ENCODE results near the gene VSTM4.

VSTM4 gene

GRCh38 chr10:49116509-49117375 lies 1.4 kb upstream of the VSTM4 start:
- DNase-seq (ENCODE audit: low read depth, low spot score): no peak

- DNase-seq (ENCODE audit: low read depth, low spot score): no peak
Observed at GRCh38 chr10:49115796-49116508, 630 bp upstream of the VSTM4 start.

GRCh38 chr10:49114718-49115014 lies 656 bp downstream of the VSTM4 start:
- no peak for DNase-seq (ENCODE audit: low read depth, low spot score)

GRCh38 chr10:49113741-49114141 lies 1.6 kb downstream of the VSTM4 start:
- DNase-seq (ENCODE audit: low read depth, low spot score): no peak

GRCh38 chr10:49112851-49113250 lies 2.5 kb downstream of the VSTM4 start:
- no peak for DNase-seq (ENCODE audit: low read depth, low spot score)

- DNase-seq (ENCODE audit: low read depth, low spot score): no peak
Observed at GRCh38 chr10:49112098-49112497, 3.2 kb downstream of the VSTM4 start.

GRCh38 chr10:49111320-49111698 lies 4.0 kb downstream of the VSTM4 start:
- no peak for DNase-seq (ENCODE audit: low read depth, low spot score)

- DNase-seq (ENCODE audit: low read depth, low spot score): no peak
Observed at GRCh38 chr10:49110684-49111319, 4.5 kb downstream of the VSTM4 start.

GRCh38 chr10:49109669-49110340 lies 5.5 kb downstream of the VSTM4 start:
- no peak for DNase-seq (ENCODE audit: low read depth, low spot score)

- no peak for DNase-seq (ENCODE audit: low read depth, low spot score)
Observed at GRCh38 chr10:49108656-49109055, 6.7 kb downstream of the VSTM4 start.

- no peak for DNase-seq (ENCODE audit: low read depth, low spot score)
Observed at GRCh38 chr10:49107887-49108267, 7.4 kb downstream of the VSTM4 start.

GRCh38 chr10:49107111-49107886 lies 8.0 kb downstream of the VSTM4 start:
- no peak for DNase-seq (ENCODE audit: low read depth, low spot score)

GRCh38 chr10:49106451-49106850 lies 8.9 kb downstream of the VSTM4 start:
- no peak for DNase-seq (ENCODE audit: low read depth, low spot score)

- no peak for DNase-seq (ENCODE audit: low read depth, low spot score)
Observed at GRCh38 chr10:49105076-49105475, 10.2 kb downstream of the VSTM4 start.

GRCh38 chr10:49104323-49104722 lies 11.0 kb downstream of the VSTM4 start:
- DNase-seq (ENCODE audit: low read depth, low spot score): no peak

GRCh38 chr10:49103761-49104160 lies 11.6 kb downstream of the VSTM4 start:
- no peak for DNase-seq (ENCODE audit: low read depth, low spot score)

GRCh38 chr10:49099046-49099445 lies 16.3 kb downstream of the VSTM4 start:
- DNase-seq (ENCODE audit: low read depth, low spot score): no peak

GRCh38 chr10:49096890-49097445 lies 18.4 kb downstream of the VSTM4 start:
- no peak for DNase-seq (ENCODE audit: low read depth, low spot score)

GRCh38 chr10:49094646-49095045 lies 20.7 kb downstream of the VSTM4 start:
- DNase-seq (ENCODE audit: low read depth, low spot score): no peak

- no peak for DNase-seq (ENCODE audit: low read depth, low spot score)
Observed at GRCh38 chr10:49093922-49094321, 21.4 kb downstream of the VSTM4 start.

GRCh38 chr10:49092477-49092876 lies 22.8 kb downstream of the VSTM4 start:
- no peak for DNase-seq (ENCODE audit: low read depth, low spot score)

All from iPS DF 19.7 (cell line).